CD4-positive, alpha-beta T cell treated with Interleukin-17A for 1 hour (primary cell): Measurements from ENCODE around the gene DEFB121.

Experiments
- DNase-seq: peaks from one replicate; pipeline ENCODE4 v3.0.0-alpha.2; 2020

The DEFB121 gene

GRCh38 chr20:31355981-31356380 lies 50.0 kb downstream of the DEFB121 start:
- DNase-seq = no peak
